ENCODE measurements around the gene TMEM164.
"Not testable (repeated sequence)": the region's sequence is repeated elsewhere in the genome, so short reads cannot be mapped to it uniquely, and the experiment has no call there.

Gene TMEM164

GRCh38 chrX:110138557-110138956 is 135.6 kb downstream of the TMEM164 start:
- no peak for DNase-seq

- DNase-seq: no peak
Measured at GRCh38 chrX:110139172-110139571, 136.3 kb downstream of the TMEM164 start.

GRCh38 chrX:110142096-110142495 is 139.2 kb downstream of the TMEM164 start:
- no peak for DNase-seq

- DNase-seq: no peak
Measured at GRCh38 chrX:110143454-110144210, 140.7 kb downstream of the TMEM164 start.

- DNase-seq: no peak
Measured at GRCh38 chrX:110145311-110145710, 142.4 kb downstream of the TMEM164 start.

- peak; percentile 21 for DNase-seq
Measured at GRCh38 chrX:110145854-110146253, 142.9 kb downstream of the TMEM164 start.

GRCh38 chrX:110146521-110146920 is 143.6 kb downstream of the TMEM164 start:
- DNase-seq: peak; percentile 1

- DNase-seq: no peak
Measured at GRCh38 chrX:110153244-110153643, 150.3 kb downstream of the TMEM164 start.

GRCh38 chrX:110153896-110154295 is 151.0 kb downstream of the TMEM164 start:
- no peak for DNase-seq

GRCh38 chrX:110154328-110154727 is 151.4 kb downstream of the TMEM164 start:
- not testable (repeated sequence) for DNase-seq

GRCh38 chrX:110155759-110156158 is 152.8 kb downstream of the TMEM164 start:
- DNase-seq: no peak

- no peak for DNase-seq
Measured at GRCh38 chrX:110156167-110156754, 153.3 kb downstream of the TMEM164 start.

- no peak for DNase-seq
Measured at GRCh38 chrX:110157444-110157843, 154.5 kb downstream of the TMEM164 start.

- DNase-seq: no peak
Measured at GRCh38 chrX:110159235-110159634, 156.3 kb downstream of the TMEM164 start.

- no peak for DNase-seq
Measured at GRCh38 chrX:110159865-110160264, 157.0 kb downstream of the TMEM164 start.

GRCh38 chrX:110161361-110161686 is 158.4 kb downstream of the TMEM164 start:
- no peak for DNase-seq

GRCh38 chrX:110162131-110162530 is 159.2 kb downstream of the TMEM164 start:
- no peak for DNase-seq

- no peak for DNase-seq
Measured at GRCh38 chrX:110162867-110163266, 160.0 kb downstream of the TMEM164 start.

GRCh38 chrX:110163488-110163887 is 160.6 kb downstream of the TMEM164 start:
- DNase-seq: no peak

GRCh38 chrX:110167952-110168451 is 165.1 kb downstream of the TMEM164 start:
- peak; percentile 0 for DNase-seq

GRCh38 chrX:110168585-110168984 is 165.7 kb downstream of the TMEM164 start:
- DNase-seq: no peak

- no peak for DNase-seq
Measured at GRCh38 chrX:110170029-110170428, 167.1 kb downstream of the TMEM164 start.

GRCh38 chrX:110171442-110171841 is 168.5 kb downstream of the TMEM164 start:
- no peak for DNase-seq

GRCh38 chrX:110172215-110172614 is 169.3 kb downstream of the TMEM164 start:
- DNase-seq: no peak

Measured in amniotic stem cell (primary cell).